GM20431 (cell line): ENCODE measurements around the gene CWC25.

Experiments used
- in situ Hi-C: fragments of 300-500 bp; cut with MseI, MboI; formaldehyde crosslinking; loops from one replicate; pipeline ENCODE4 v1.15.0; 2020; ENCODE audit warnings: low sequenced_read_pairs; ENCODE audit not compliant: unreplicated experiment

CWC25 gene

DNA sequence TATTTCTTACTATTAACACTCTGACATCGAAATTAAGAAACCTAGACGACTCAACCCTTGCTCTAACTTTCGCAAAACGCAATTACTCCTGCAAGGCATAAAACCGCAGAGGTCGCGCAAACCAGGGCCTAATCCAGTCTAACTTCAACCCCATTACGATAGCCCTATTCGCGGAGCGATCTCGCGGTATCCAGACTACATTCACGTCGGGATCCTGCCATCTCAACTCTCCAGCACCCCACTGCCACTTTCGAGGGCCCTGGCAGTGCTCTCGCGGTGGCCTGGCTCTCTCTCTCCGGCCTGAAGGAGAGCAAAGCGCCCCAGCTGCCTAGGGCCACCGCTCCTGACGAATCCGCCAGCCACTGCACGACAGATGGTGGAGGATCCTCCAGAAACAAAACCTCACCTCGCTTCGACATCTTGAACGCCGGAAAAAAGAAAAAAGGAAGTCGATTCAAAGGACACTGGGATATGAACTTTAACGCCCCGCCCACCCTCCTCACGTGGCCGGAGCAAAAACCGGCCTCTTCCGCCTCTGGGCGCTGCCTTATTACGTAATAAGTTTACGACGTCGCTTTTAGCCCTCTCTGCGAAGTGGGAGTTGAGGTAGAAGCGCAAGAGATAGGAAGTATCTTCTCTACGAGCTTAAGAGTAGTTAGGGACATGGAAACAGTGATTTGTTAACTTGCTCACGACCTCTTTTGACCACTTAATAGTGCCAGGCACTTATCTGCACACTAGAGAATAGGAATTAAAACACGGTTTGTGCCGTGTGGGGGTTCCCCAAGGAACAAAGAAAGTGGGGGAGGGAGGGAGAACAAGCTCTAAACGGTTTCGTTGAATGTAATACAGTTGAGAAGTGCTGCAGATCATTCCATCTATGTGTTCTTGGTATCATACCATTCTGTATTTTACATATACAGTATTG lies 28.4 kb upstream of the CWC25 start, which contains the start of gene RPL23:
Gene RPL23 (minus strand): TSS at position 430 of the 928 bp plus-strand sequence. CDS start 11 bp downstream, at position 419.
- in situ Hi-C loops, result no loop called here

DNA sequence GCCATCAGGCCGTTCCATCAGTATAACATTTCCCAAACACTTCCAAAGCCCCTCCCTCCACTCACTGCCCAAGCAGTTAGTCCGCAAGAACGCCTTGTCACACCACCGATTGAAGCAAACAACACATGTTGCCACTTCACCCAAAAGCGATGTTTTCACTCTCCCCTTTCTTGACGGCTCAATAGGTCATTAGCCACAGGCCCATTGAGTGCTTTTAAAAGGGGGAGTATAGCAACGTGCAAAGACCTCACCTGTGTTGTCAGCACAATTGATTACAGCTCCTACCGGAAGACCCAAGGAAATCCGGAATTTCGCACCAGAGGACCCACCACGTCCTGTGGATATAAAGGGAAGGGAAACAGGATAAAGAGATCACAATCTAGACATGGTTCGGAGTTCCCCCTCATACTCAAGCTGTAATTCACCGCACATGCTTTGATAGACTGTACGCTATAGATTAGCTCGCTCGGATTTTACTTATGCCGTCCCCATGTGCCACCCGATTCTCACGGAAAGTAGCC lies 27.7 kb upstream of the CWC25 start:
- in situ Hi-C loops, result no loop called here

DNA sequence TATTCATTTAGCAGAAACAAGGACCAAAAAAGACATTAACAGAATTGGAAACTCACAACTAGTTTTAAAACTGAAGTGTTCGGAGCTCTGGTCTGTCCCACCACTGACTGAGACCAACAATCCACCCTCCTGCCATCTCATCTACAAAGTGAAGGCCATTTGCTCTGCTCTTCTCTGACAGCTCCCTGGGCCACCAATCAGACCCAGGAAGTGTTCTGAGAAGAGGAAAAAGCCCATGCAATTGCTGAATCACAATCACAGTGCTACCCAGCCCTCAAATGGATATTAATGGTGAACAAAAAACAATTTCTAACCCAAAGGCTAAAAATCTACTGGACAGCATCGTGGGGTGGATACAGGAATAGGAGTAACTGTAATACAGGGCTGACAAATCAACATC lies 26.3 kb upstream of the CWC25 start:
- in situ Hi-C loops, result no loop called here

DNA sequence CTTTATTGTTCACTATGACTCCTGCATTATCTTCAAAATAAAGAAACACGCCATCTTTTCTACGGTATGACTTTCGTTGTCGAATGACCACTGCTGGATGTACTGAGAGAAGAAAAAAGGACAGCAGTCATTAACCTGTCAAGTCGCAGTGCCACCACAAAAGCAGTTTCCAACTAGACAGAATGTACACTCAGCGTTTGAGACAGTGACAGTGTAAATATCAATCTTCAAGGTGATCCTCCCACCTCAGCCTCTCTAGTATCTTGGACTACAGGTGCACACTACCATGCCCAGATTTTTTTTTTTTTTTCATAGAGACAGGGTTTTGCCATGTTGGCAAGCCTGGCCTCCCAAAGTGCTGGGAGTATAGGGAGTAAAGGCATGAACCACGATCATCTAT lies 25.3 kb upstream of the CWC25 start:
- in situ Hi-C loops, result no loop called here

DNA sequence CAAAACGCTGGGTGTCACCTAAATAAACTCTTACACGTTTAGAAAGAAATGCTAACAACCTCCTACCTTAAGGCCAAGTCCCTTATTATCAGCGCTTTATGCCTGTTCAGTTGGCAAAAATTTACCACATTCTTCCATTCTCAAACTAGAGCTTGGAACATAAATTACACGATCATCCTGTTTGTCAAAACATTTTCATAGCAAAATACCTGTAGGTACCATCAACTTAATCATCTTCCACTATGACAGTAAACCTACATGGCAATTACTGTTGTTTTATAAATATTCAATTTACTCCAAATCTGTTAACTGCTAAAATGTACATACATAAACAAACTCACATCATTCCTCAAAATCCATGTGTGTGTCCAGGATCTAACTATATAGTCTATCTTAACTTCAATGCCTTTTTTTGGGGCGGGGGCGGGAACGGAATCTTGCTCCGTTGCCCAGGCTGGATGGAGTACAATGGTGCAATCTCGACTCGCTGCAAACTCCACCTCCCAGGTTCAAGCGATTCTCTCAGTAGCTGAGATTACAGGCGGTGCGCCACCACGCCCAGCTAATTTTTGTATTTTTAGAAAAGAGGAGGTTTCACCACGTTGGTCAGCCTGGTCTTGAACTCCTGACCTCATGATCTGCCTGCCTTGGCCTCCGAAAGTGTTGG lies 24.0 kb upstream of the CWC25 start:
- in situ Hi-C loops, result no loop called here

DNA sequence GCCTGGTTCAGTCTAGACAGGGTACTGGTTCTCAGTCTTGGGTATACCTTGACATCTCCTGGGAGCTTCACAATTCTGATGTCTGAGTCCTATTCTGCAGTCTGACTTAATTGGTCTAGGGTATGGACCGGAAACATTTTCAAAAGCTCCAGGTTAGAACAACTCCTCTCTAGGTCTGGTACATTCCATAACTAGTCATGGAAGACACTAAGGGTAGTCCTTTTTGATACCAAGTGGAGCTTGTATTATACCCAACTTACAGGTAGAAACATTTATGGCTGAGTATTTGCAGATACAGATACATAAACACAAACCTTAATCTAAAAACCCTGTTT lies 23.4 kb upstream of the CWC25 start:
- in situ Hi-C loops, result no loop called here

DNA sequence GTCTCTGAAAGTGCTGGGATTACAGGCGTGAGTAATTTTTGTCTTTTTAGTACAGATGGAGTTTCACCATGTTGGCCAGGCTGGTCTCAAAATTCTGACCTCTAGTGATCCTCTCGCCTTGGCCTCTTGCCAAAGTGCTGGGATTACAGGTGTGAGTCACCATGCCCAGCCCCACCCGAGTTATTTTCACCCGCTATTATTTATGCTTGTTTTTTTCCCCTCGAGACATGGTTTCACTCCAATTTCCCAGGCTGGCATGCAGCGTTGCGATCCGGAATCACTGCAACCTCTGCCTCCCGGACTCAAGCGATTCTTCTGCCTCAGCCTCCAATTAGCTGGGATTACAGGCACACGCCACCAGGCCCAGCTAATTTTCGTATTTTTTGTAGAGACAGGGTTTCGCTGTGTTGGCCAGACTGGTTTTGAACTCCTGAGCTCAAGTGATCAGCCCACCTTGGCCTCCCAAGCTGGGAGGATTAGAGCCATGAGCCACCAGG lies 19.2 kb upstream of the CWC25 start:
- in situ Hi-C loops, result no loop called here

DNA sequence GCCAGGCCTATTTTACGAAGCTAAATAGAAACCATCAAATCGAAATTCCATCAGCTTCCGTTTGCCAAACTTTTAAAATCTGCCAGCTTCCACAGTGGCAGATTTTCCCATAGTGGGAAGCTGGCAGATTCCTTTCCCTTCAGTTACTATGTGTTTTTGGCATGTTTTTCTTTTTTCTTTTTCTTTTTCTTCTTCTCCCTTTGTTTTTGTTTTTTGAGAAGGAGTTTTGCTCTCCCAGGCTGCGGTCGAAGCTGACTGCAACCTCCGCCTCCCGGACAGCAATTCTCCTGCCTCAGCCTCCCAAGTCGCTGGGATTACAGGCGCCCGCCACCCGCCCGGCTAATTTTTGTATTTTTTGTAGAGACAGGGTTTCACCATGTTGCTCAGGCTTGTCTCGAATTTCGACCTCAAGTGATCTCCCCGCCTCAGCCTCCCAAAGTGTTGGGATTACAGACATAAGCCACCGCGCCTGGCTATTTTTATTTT lies 684 bp upstream of the CWC25 start:
- in situ Hi-C loops, result no loop called here

DNA sequence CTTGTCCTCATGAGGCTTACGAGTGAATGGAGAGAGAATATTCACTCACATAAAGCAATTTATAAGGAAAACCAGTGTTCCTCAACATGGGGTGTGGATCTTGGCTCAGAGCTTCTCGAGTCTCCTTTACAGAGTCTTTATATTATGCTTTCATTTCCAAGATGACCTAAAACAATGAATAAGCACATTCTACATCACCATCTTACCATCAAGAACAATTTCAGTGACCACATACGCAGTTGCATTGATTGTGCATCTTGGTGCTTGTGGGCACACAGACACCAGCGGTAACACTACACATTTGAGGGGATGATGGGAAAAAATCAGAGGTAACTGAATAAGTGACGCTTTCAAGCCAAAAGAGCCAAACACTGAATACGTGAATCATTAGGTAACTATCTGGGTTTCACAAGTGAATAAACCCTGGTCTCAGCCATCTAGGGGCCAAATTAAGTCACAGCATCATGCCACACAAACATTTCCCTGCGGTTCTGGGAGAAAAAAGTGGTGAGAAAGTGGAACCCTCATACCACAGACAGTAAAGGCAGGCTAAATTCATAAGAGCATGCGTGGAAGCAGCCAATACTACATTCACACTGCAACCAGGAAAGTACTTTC lies 9.4 kb downstream of the CWC25 start:
- in situ Hi-C loops, result no loop called here

DNA sequence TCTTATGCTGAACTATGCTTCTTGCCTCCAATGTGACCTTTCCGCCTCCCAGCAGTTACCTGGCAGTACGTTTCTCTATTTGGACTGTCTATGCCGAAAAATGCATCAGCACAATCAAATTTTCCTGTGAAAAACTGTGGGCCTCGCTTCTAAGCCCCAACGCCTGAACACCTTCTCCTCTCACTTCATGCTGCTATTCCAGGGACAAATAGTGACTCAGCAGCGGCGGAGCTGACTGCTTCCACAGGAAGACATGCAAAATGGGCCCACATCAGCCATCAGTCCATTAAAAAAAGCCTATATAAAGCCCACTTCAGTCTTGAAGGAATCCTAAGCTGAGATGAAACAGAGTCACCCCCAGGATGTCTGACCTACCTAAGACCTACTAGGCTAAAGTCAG lies 15.3 kb downstream of the CWC25 start:
- in situ Hi-C loops, result no loop called here

DNA sequence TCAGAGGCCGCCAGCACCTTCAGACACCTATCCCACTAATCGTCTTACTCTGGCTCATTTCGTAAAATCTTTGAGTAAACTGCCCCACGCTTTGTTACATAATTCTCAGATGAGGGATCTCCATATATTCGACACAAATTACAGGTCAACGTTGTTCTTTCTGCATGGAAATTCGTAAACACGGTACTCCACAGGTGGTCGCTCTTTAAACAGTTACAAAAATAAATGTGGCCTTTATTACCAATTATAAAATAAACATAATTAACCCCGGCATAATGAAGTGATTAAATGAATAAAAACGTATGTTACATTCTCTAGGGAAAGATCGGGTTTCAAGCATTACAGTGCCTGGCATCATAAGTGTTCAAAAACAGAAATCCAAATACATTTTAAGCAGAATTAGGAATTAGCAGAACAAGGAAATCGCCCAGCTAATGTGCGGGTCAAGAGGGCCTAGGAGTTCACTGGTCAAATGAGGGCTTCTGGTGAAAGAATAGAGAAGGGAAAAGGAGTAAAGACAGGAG lies 24.8 kb downstream of the CWC25 start:
- in situ Hi-C loops, result no loop called here

DNA sequence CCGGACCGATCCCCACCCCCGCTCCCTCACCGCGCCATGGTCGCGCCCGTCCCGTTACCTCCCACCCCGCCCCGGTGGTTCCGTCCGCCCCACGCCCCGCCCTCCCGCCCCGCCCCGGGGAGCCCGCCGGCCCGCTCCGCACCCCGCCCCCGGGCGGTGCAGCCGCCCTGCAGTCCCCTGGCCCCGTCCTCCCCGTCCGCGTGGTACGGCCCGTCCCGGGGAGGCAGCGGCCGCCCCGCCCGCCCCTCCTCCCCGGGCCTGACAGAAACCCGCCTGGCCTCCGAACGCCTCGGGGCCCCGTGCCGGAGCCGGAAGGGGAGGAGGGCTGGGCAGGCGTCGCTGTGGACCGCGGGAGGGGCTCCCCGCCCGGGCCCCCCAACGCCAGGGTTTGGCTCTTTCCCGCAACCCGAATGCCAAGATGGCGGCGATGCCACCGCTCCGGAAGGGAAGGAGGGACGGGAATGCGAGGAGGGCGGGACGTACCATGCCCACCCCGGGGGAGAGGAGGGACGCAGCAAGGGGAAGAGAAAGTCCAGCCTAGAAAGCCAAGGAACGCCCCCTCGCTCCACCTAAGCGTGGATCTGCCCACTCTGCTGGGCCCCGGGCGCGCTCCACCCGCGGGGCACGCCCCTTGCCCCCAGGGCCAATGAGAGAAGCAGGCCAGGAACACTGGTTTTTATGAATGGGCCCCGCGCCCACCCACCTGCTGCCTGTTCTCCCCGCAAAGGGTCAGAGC lies 25.5 kb downstream of the CWC25 start, which contains the start of gene PIP4K2B:
Gene PIP4K2B (minus strand): TSS at position 56 of the 736 bp plus-strand sequence. CDS start 132 bp downstream, outside the sequence.
- in situ Hi-C loops, result no loop called here

DNA sequence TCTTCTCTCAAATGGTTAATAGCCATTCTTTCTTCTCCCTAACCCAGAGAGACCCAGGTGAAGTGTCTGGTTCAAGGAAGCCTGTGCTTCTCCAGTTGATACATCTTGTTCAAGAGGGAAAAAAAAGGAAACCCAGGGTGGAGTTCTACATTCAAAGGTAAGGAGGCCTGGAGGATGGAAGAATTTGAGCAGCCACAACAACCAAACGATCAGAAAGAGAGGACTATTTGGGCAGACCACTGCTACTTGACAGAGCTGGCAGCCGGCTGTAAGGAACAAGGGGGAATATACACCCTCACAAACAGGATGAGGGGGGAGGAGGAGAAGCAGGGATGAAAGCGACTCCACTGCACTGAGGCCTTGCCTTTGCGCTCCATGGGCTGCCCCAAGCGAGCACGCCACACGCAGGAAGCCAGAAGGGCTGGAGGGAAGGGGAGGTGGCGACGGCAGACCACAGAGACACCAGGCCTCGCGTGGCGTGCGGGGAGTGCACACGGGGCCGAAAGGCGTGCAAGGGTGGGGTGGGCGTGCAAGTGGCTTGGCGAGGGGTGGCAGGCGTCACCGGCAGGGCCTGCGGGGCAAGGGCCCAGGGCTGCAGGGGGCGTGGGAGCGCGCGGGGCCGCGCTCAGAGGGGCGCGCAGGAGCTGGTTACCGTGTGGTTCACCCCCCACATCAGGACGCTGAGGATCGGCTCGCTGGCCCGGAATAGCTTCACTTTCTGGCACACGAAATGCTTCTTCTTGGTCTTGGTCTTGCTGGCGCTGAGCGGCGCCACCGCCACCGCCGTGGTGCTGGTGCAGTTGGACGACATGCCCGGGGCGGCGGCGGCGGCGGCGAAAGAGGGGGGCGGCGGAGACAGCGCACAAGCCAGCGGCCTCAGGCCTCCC lies 26.3 kb downstream of the CWC25 start:
- in situ Hi-C loops, result no loop called here

DNA sequence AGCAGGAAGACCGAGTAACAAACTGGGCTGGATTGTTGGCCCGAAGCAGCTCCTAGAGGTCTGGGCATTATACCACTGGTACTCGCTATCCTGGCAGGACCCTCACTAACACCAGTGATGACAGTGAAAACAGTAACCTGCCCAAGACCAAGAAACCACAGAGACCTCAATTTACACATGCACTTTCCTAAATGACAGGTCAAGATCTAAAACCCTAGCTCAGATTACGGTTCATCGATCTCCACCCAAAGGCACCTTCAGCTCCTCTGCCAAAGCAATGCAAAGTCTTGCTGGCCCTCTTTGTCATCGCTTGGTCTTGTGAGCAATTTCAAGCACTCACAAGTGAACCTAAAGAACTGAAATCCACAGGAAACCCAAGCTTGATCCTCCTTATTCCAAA lies 27.3 kb downstream of the CWC25 start:
- in situ Hi-C loops, result no loop called here

DNA sequence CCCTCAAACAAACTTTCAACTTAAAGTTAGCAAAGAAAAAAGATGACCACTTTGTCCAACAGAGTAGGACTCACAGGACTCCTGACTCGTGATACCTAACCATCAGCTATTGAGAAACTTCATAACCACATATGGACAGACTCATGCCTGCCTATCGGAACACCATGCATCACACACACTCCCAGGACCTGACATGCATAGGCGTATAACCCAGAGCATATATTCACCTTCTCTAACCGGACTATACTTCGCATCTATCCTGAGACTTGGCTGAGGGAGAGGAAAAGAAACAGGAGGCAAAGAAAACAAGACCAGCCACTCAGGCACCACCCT lies 28.0 kb downstream of the CWC25 start:
- in situ Hi-C loops, result no loop called here

DNA sequence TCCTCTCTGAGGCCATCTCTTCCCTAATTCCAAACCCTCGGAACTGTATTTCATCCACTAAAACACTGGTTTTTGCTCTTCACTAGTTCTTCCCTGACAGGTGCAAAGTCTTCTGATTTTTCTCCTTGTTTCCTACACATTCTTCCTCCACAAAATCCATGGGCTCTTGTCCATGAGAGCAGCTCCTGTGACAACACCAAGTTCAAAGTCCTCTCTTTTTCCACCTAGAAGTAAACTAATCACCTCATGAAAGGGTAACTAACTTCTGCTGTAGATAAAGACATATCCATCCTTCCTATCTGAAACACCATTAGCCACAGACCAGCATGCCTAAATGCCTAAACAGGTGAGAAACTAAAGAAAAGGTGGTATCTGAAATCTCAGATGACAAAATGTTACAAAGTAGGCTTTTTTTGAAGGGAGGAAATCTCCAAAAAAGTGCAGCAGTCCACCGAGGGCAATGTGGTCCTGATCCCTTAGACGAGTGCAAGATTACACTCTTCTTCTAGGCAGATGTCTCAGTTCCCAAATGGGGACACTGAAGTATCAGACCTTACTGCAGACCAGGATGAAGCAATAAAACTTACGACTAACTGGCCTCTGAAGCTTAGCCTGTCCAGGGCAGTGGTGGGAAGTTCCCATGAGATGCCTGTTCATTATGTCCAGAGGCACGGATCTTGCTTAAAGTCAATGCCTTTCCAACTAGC lies 28.5 kb downstream of the CWC25 start:
- in situ Hi-C loops, result no loop called here

DNA sequence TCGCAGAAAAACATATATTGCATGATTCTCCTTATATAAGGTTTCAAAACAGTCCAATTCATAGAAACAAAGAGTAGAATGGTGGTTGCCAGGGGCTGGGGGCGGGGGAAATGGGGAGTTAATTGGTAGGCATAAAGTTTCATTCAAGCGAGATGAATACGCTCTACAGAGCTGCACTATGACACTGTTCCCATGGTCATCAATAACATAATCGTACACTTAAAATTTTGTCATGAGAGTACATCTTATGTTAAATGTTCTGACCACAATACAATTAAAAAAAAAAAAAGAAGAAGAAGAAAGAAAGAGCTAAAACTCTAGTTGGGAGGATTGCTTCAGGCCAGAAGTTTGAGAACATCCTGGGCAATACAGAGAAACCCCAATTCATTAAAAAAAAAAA lies 30.9 kb downstream of the CWC25 start:
- in situ Hi-C loops, result no loop called here

DNA sequence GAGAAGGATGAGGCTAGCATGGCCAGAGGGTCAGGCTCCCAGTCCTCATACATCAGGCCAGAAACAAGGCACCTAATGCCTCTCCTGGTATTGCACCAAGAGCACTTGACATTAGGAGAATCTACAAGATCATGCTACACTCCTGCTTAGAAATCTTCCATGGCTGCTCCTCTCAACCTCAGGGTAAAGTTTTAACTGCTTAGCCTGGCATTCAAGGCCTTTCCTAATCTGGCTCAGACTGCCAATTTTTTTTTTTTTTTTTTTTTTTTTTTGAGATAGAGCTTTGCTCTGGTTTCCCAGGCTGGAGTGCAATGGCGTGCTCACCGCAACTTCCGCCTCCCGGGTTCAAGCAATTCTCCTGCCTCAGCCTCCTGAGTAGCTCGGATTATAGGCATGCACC lies 34.0 kb downstream of the CWC25 start:
- in situ Hi-C loops, result no loop called here
